ENCODE data around the gene CKS1B. TPM values are rescaled to one million over a fixed set of nuclear protein-coding genes. Genes with fewer than 3 reads are reported as not detected.
"Not testable (repeated sequence)": the region's sequence is repeated elsewhere in the genome, so short reads cannot be mapped to it uniquely, and the experiment has no call there.

Gene CKS1B
- total and polyA plus RNA-seq, 9 of the 15 experiments (the other 6 are each of a cell fraction or from before 2014, with no cell fraction given), result 215 to 1,103 (median 460) TPM

DNA sequence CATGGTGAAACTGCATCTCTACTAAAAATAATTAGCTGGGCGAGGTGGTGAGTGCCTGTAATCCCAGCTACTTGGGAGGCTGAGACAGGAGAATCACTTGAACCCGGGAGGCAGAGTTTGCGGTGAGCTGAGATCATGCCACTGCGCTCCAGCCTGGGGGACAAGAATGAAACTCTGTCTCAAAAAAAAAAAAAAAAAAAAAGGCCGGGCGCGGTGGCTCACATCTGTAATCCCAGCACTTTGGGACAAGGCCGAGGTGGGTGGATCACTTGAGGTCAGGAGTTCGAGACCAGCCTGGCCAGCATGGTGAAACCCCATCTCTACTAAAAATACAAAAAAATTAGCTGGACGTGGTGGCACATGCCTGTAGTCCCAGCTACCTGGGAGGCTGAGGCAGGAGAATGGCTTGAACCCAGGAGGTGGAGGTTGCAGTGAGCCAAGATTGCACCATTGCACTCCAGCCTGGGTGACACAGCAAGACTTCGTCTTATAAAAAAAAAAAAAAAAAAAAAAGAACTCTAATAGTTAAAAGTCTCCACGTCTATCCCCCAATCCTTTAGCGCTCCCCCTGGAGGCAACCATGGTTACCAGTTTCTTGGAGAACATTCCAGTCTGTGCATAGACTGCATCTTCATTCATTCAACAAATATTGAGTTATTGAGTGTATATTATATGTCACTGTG is 21.0 kb downstream of the CKS1B start (continued):
- peak; percentile 86 for TF ChIP-seq MAFG (tag; conservative IDR thresholded peaks at IDR 0.05)
- 0 out of 2 replicates have a peak, but pooled peaks have one; percentile 40 for TF ChIP-seq TEAD4 (IDR thresholded peaks at IDR 0.05; ENCODE audit: low read length)
- not testable (repeated sequence) for TF ChIP-seq TEAD4 (CRISPR knock-in tag; IDR thresholded peaks at IDR 0.05; ENCODE audit: borderline replicate concordance); ATF1 (CRISPR knock-in tag; IDR thresholded peaks at IDR 0.05)
- peak; percentile 28; the same call in 1 of the 2 replicates for TF ChIP-seq L3MBTL2 (IDR thresholded peaks at IDR 0.05)
- peak; percentile 53; the same call in 1 of the 2 replicates for TF ChIP-seq EP400 (IDR thresholded peaks at IDR 0.05)
- TF ChIP-seq ADNP (tag; IDR thresholded peaks at IDR 0.05), result peak; percentile 64; the same call in 1 of the 2 replicates
- TF ChIP-seq, protein P1, sequence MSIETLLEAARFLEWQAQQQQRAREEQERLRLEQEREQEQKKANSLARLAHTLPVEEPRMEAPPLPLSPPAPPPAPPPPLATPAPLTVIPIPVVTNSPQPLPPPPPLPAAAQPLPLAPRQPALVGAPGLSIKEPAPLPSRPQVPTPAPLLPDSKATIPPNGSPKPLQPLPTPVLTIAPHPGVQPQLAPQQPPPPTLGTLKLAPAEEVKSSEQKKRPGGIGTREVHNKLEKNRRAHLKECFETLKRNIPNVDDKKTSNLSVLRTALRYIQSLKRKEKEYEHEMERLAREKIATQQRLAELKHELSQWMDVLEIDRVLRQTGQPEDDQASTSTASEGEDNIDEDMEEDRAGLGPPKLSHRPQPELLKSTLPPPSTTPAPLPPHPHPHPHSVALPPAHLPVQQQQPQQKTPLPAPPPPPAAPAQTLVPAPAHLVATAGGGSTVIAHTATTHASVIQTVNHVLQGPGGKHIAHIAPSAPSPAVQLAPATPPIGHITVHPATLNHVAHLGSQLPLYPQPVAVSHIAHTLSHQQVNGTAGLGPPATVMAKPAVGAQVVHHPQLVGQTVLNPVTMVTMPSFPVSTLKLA (conservative IDR thresholded peaks at IDR 0.05), result peak; percentile 15 to 23; a peak in 1 of 4 replicates
- TF ChIP-seq RFX1 (IDR thresholded peaks at IDR 0.05), result peak; percentile 94
- 0 out of 2 replicates have a peak, but pooled peaks have one; percentile 61 for TF ChIP-seq HLTF (IDR thresholded peaks at IDR 0.05)
- TF ChIP-seq NCOR1 (IDR thresholded peaks at IDR 0.05), result 0 out of 2 replicates have a peak, but pooled peaks have one; percentile 11
- TF ChIP-seq, protein P2, sequence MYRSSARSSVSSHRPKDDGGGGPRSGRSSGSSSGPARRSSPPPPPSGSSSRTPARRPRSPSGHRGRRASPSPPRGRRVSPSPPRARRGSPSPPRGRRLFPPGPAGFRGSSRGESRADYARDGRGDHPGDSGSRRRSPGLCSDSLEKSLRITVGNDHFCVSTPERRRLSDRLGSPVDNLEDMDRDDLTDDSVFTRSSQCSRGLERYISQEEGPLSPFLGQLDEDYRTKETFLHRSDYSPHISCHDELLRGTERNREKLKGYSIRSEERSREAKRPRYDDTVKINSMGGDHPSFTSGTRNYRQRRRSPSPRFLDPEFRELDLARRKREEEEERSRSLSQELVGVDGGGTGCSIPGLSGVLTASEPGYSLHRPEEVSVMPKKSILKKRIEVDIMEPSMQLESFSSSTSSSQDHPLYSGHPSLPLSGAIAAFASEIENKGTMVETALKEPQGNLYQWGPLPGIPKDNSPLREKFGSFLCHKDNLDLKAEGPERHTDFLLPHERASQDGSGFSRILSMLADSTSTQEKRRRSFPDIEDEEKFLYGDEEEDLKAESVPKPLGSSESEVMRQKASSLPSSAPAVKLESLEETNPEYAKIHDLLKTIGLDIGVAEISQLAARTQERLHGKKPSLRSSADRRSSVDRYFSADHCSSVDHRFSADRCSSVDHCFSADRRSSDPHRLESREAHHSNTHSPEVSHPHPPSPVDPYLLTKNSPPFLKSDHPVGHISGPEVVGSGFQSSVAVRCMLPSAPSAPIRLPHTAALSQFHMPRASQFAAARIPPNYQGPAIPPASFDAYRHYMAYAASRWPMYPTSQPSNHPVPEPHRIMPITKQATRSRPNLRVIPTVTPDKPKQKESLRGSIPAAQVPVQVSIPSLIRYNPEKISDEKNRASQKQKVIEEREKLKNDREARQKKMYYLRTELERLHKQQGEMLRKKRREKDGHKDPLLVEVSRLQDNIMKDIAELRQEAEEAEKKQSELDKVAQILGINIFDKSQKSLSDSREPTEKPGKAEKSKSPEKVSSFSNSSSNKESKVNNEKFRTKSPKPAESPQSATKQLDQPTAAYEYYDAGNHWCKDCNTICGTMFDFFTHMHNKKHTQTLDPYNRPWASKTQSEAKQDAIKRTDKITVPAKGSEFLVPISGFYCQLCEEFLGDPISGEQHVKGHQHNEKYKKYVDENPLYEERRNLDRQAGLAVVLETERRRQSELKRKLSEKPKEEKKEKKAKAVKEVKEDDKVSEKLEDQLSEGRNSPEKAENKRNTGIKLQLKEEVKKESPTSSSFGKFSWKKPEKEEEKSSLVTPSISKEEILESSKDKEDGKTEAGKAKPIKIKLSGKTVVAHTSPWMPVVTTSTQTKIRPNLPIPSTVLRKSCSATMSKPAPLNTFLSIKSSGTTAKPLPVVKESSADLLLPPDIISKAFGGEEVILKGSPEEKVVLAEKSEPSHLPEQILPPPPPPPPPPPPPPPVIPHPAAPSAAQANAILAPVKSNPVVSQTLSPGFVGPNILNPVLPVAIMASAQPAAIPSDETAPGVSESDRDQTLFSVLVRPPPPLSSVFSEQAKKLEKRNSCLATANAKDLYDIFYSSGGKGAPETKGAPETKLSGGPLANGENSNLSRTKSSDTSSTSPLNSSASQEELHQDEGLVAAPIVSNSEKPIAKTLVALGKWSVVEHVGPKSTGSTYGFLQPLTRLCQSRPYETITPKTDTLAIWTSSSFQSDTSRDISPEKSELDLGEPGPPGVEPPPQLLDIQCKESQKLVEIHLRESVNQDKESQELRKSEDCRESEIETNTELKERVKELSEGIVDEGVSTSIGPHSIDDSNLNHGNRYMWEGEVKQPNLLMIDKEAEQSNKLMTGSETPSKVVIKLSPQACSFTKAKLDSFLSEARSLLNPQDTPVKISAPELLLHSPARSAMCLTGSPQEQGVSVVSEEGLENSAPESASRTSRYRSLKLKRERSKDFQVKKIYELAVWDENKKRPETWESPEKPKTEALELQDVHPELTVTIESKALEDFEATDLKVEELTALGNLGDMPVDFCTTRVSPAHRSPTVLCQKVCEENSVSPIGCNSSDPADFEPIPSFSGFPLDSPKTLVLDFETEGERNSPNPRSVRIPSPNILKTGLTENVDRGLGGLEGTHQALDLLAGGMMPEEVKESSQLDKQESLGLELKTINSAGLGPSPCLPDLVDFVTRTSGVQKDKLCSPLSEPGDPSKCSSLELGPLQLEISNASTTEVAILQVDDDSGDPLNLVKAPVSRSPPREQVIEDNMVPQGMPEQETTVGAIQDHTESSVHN (IDR thresholded peaks at IDR 0.05; ENCODE audit: borderline replicate concordance in 1 of 2, low read depth in 1 of 2), result 0 out of 4 replicates have a peak, but pooled peaks of 1 of the 2 experiments have one; percentile 24
- peak; percentile 72 for TF ChIP-seq NEUROD1 (IDR thresholded peaks at IDR 0.05; ENCODE audit: borderline replicate concordance, low read depth, low read length, partially characterized antibody)
- TF ChIP-seq ATF1 (tag; IDR thresholded peaks at IDR 0.05), result 0 out of 2 replicates have a peak, but pooled peaks have one; percentile 22
- peak; percentile 32; the same call in 1 of the 2 replicates for TF ChIP-seq EP300 (IDR thresholded peaks at IDR 0.05; ENCODE audit: low read length)
- TF ChIP-seq ARNT (IDR thresholded peaks at IDR 0.05), result peak in 1 of 2 experiments; percentile 61; a peak in 1 of 4 replicates
- TF ChIP-seq, protein P3, sequence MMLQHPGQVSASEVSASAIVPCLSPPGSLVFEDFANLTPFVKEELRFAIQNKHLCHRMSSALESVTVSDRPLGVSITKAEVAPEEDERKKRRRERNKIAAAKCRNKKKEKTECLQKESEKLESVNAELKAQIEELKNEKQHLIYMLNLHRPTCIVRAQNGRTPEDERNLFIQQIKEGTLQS (IDR thresholded peaks at IDR 0.05), result peak; percentile 59; the same call in 1 of the 2 replicates
- TF ChIP-seq, protein P3 (CRISPR knock-in tag; conservative IDR thresholded peaks at IDR 0.05), result not testable (repeated sequence)
